Left kidney (tissue), 2 donors: ENCODE data around the gene ZNF785. TPM values are rescaled to one million over a fixed set of nuclear protein-coding genes. Genes with fewer than 3 reads are reported as not detected.
"Not testable (repeated sequence)": the region's sequence is repeated elsewhere in the genome, so short reads cannot be mapped to it uniquely, and the experiment has no call there.

Source experiments
- DNase-seq: peaks from one replicate; pipeline ENCODE4 v3.0.0-alpha.2; 2013
- polyA plus RNA-seq: library from polyadenylated mRNA; unstranded; fragments of 120-200 nt; gene quantifications from one replicate; pipeline ENCODE4 v1.2.1, GENCODE V29; 2013; ENCODE audit not compliant: insufficient read length

Gene ZNF785
- polyA plus RNA-seq, 1 donor: 30.0 TPM

- no peak for DNase-seq
These were observed 18.9 kb upstream of the ZNF785 start for GRCh38 chr16:30604316-30604947.

DNA sequence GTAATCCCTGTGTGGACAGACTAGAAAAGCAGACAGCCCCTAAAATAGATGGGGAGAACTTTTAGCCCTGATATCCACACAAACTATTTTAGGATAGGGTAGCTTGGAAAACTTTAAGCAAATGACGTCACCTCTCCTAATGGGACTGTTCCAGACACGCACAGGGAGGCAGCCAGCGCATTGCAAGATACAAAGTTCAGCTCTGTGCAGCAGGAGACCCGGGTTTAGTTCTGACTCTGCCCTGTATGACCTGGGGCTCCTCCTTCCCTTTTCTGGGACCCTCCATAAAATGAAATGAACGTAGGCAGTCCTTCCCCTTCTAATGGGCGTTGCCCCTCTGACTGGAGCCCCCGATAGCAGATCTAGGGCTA, 18.4 kb upstream of the ZNF785 start:
- no peak for DNase-seq

- DNase-seq: no peak
These were observed 17.2 kb upstream of the ZNF785 start for GRCh38 chr16:30602616-30603277.

DNA sequence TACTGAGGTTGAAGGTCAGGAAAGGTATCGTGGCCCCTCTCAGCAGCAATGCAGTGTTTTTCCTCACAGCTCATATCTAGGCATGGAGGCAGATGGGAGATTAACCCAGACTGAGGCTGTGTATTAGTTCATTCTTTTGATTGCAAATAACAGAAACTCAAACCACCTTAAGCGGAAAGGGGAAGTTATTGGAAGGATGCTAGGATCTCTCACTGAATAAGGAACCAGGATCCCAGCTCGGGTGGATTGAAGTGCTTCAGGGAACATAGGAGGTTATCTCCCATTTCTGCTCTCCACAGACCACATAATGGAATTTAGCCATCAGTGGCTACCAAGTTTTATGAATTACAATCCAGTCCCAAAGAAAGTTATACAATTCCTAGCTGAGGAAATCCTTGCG, 16.5 kb upstream of the ZNF785 start:
- no peak for DNase-seq

- no peak for DNase-seq
These were observed 15.4 kb upstream of the ZNF785 start for GRCh38 chr16:30600929-30601328.

GRCh38 chr16:30600215-30600614, 14.7 kb upstream of the ZNF785 start:
- DNase-seq: no peak

GRCh38 chr16:30592871-30593270, 7.4 kb upstream of the ZNF785 start:
- no peak for DNase-seq

DNA sequence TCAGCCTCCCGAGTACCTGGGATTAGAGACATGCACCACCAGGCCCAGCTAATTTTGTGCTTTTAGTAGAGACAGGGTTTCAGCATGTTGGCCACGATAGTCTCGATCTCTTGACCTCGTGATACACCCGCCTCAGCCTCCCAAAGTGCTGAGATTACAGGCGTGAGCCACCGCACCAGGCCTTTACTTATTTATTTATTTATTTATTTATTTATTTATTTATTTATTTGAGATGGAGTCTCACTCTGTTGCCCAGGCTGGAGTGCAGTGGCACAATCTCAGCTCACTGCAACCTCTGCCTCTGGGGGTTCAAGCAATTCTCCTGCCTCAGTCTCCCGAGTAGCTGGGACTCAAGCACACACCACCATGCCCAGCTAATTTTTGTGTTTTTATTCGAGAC, 5.4 kb upstream of the ZNF785 start:
- DNase-seq: not testable (repeated sequence)

- DNase-seq: not testable (repeated sequence)
These were observed 4.1 kb upstream of the ZNF785 start for GRCh38 chr16:30589582-30589981.

DNA sequence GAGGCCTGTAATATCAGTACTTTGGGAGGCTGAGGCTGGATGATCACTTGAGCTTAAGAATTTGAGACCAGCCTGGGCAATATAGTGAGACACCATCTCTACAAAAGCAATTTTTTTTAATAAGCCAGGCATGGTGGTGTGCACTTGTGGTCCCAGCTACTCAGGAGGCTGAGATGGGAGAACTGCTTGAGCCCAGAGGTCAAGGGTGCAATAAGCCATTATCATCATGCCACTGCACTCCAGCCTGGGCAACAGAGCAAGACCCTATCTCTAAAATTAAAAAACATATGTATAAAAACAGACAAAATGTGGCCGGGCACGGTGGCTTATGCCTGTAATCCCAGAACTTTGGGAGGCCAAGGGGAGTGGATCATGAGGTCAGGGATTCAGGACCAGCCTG, 3.2 kb upstream of the ZNF785 start:
- no peak for DNase-seq

DNA sequence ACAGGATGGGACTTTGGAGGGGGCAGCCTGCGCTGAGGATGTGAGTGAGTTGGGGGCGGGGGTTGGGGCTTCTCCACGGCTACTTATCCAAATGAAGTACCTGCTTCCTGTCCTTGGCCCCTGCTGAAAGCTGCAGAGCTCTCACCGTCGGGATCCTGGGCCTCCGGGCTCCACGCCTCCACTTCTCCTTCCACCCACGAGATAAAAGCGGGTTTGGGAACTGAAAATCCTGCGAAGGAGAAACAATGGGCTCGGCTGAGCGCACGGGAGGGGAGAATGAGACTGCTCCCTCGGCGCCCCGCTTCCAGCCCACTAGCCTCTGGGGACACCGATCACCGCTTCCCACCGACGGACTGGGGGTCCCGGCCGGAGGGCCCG, 486 bp downstream of the ZNF785 start:
- no peak for DNase-seq

DNA sequence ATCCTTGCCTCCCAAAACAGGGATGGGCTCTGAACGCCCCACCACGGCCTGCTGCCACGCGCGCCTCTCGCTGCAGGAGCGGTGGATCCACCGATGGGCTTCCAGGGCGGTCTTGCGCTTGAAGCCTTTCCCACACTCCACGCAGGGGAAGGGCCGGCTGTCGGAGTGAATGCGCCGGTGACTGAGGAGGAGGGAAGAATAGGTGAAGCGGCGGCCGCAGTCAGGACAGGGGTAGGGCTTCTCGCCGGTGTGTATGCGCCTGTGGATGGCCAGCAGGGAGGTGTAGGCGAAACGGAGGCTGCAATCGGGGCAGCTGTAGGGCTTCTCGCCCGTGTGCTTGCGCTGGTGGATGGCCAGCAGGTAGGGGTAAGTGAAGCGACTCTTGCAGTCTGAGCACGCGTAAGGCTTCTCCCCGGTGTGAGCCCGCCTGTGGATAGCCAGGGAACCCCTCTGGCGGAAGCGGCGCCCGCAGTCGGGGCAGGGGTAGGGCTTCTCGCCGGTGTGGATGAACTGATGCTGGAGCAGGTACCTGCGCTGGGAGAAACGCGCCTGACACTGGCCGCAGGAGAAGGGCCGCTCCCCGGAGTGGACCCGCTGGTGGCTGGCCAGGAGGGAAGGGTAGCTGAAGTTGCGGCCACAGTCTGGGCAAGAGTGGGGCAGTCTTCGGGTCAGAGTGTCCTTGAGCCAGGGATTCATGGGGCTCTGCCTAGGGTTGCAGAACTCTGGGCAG, 2.7 kb downstream of the ZNF785 start:
- DNase-seq: no peak

GRCh38 chr16:30581457-30581856, 4.0 kb downstream of the ZNF785 start:
- no peak for DNase-seq

GRCh38 chr16:30574678-30575077, 10.8 kb downstream of the ZNF785 start:
- no peak for DNase-seq

DNA sequence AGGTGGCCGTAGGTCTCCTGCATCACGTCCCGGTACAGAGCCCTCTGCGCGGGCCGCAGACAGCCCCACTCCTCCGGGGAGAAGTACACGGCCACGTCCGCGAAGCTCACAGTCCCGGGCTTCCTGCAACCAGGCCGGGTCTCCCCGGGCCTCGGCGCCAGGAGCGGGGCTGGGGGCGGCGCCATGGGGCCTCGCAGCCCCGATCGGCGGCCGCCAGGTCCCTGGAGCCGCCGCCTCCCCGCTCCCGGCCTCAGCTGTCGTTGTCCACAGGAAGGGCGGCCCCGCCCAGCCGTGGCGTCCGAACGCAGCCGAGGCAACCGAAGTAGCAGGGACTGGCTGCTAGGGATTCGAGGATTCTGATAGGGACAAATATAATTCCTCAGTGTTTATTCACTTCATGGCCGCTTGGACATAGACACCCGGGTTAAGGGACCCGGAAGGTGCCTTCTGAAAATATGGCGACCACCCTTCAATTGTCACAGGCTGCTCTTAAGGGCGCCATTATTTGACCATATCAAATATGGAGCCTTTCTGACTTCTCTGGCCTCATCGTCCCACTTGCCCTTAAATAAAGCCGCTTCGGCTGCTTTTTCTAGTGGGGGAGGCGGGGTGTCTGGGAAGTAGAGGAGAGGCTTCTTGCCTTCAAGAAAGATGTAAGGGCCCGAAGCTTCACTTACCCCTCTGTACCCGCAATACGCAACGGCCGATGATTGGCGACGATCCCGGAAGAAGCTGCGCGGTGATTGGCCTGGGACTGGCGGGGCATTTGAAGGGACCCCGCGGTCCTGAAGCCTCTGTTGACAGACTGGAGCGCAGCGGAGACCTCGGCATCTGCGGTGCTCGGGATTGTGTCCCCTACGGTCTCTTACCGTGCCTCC, 13.8 kb downstream of the ZNF785 start, which contains the start of gene ZNF688:
TSS of gene ZNF688 (minus strand) at position 270 of the 878 bp plus-strand sequence. CDS start at position 185, 85 bp downstream.
- peak; percentile 98 for DNase-seq

DNA sequence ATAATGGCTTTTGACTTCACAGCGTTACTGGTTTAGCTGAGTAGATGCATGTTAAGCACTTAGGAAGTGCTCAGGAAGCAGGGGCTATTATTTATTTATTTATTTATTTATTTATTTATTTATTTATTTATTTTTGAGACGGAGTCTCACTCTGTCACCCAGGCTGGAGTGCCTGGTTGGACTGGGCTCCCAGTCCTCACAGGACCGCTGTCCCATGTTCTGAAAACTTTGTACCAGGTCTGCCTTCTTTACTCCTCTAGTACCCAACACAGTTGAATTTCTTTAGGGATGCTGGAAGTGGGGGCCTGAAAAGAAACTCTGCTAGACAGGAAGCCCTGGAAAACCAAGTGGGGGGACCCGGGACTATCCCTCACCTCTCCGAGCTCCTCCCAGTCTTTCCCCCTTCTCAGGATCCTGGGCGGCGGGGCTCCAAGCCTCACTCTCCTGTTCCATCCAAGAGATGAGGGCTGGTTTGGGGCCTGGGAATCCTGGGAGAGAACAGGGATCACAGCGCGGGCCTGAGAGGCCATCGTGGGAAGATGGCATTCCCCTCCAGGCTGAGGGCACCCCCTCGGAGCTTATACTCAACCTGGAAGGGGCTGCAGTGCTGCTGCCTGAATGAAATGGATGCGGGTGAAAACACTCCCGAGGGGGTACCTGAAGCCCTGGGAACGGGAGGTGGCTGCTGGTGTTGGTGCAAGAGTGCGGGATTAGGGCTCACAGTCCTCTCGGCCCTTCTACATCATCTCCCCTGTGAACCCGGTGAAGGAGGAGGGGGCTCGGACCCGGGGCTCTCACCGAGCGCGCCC, 14.7 kb downstream of the ZNF785 start:
- DNase-seq: peak; percentile 44

DNA sequence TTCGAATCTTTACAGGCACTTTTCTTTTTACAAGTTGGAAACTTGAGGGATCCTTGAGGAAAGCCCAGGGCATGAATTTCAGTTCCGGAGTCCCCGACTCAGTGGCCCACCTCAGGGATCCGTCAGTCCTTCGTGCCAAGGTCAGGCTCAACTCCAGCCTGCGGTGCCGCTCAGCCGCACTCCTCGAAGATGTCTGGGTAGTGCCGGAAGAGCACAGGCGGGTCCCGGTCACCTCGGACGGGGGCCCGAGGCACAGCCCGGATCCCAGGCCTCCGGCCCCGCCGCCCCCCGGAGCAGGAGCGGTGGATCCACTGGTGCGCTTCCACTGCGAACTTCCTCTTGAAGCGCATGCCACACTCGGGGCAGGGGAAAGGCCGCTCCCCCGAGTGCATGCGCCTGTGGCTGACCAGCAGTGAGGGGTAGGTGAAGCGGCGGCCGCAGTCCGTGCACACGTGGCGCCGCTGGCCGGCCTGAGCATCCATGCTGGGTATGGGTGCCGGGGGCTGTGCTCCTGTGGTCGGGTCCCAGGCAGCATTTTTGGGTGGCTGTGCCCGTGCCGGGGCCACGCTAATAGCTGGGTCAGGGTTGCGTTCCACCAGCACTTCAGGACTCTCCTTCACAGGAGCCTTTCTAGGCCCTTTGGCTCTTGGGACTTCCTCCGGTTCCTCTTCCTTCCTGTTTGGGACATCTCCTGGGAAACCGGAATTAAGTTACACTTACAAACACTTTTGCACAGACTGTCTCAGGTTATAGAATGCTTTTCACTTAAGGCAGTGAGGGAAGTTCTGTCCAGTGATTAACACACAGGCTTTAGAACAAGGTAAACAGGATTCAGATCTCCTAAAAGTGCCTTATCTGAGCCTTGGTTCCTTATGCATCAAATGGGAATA, 15.5 kb downstream of the ZNF785 start:
- DNase-seq: peak; percentile 45

- DNase-seq: no peak
These were observed 16.2 kb downstream of the ZNF785 start for GRCh38 chr16:30569281-30569680.

DNA sequence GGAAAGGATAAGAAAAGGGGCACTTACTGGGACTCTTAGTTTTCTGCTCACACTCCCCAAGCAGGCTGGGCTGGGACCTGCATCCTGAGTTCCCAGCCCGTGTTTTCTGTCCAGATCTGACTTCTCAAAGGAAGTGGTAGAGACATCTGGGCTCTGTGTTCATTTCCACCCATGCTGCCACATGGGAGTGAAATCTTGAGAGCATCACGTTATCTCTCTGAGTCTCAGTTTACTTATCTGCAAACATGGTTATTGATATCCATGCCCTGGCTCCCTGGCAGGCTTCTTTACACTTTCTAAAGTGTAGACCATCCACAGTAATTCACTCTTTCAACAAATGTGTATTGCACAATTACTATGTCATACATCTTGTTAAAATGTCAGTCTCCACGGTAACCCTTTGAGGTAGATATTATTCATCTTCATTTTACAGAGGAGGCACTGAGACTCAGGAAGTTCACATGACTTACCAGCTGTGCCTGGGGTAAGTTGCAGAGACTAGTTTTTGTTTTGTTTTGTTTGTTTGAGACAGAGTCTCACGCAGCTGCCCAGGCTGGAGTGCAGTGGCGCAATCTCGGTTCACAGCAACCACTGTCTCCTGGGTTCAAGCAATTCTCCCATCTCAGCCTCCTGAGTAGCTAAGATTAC, 17.4 kb downstream of the ZNF785 start:
- DNase-seq: no peak
